Vagina (tissue), 2 donors: Measurements from ENCODE around the gene SIK2. TPM values are rescaled to one million over a fixed set of nuclear protein-coding genes. Genes with fewer than 3 reads are reported as not detected.

ENCODE experiments used
- DNase-seq, 2 donors: peaks; one replicate each; pipeline ENCODE4 v3.0.0-alpha.2; 2017; ENCODE audit errors: extremely low spot score in 2 of 2
- H3K27ac ChIP-seq: fragments of 200-600 bp; sonication (generic); one replicate; pipeline ENCODE4 v1.5.1; 2019
- H3K27me3 ChIP-seq: fragments of 200-600 bp; sonication (generic); one replicate; pipeline ENCODE4 v1.5.1; 2019
- H3K36me3 ChIP-seq, 2 donors: fragments of 200-600 bp; sonication (generic); one replicate each; pipeline ENCODE4 v1.5.1; 2017 to 2019
- H3K4me1 ChIP-seq: fragments of 200-600 bp; sonication (generic); one replicate; pipeline ENCODE4 v1.5.1; 2019
- H3K4me3 ChIP-seq, 2 donors: fragments of 200-600 bp; sonication (generic); 1 replicate in 1 of 2; 2 replicates in 1 of 2; pipeline ENCODE4 v1.5.1; 2016 to 2019
- H3K9me3 ChIP-seq: fragments of 200-600 bp; sonication (generic); one replicate; pipeline ENCODE4 v1.5.1; 2019
- POLR2A ChIP-seq, 2 donors: fragments of 450-650 bp; IDR thresholded peaks; one replicate each; pipeline ENCODE4 v1.6.1; 2017; ENCODE audit warnings: antibody characterized with exemption in 2 of 2, mild to moderate bottlenecking in 2 of 2, moderate library complexity in 2 of 2
- POLR2AphosphoS5 ChIP-seq, 2 donors: sonication (generic); formaldehyde crosslinking; IDR thresholded peaks; one replicate each; pipeline ENCODE4 v1.9.0; 2017; ENCODE audit warnings: antibody characterized with exemption in 2 of 2, mild to moderate bottlenecking in 2 of 2, low read depth in 1 of 2; ENCODE audit not compliant: insufficient read depth in 1 of 2
- intact Hi-C: fragments of 100-400 bp; cut with DNase I; formaldehyde crosslinking; loops from one replicate; pipeline ENCODE4 v1.15.1; 2023
- total RNA-seq: library from RNA; depleted of rRNA; stranded (reverse); fragments of >200 nt; gene quantifications from one replicate; pipeline ENCODE4 v1.2.3, GENCODE V29; 2016
- TF ChIP-seq, protein P1 (sequence below), 3 experiments: fragments of 450-650 bp in 2 of 3; fragments of 200-600 bp in 1 of 3; sonication (generic) in 1 of 3; IDR thresholded peaks; one replicate each; pipeline ENCODE4 v1.5.1; 2017 to 2019; ENCODE audit warnings: antibody characterized with exemption in 3 of 3, mild to moderate bottlenecking in 2 of 3, moderate library complexity in 2 of 3

SIK2 gene
- total RNA-seq, 1 donor from 2014 or later: 16.7 TPM

DNA sequence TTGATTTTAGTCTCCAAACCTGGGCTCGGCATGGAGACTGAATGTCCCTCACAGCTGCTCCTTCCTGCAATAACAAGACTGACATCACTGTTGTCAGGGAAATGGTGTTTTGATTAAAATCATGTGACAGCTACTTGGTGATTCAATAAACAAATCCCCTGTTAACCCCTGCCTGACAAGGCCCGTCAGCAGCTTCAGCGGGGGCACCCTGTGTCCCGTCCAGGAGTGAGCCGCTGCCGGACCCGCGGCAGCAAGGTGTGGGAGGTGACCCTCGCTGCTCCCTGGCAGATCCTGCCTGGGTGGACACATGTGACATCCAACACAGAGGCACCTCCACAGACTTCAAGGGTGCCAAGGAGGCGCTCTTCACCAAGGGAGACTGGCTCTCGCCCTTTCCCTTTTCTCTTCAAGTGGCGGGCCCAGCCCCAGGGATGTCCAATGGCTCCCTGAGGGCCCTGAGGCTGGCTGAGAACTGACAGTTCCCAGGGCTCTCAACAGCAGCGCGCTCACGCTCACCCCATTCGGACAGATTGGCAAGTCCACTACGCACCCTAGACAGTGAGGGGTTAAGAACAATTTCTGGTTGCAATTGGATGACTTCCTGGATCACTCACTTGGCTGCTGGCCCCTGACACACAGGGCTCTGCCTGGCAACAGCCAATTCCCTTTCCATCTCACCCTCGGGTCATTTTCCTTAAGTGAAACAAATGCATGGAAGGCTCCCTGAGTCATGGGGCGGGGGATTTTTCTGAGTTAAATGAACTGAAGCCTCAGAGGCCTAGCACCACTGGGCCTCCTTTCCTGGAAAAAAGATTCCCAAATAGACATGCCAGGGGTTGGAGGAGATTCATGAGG, 133.2 kb downstream of the SIK2 start:
- Histone ChIP-seq H3K9me3 (no peaks in the 10 kb centered on the region), H3K36me3 (peaks cover 0 to 5% of the 10 kb centered on the region in 2 donors), H3K27me3 (no peaks in the 10 kb centered on the region), H3K4me3 (peak overlapping the region; percentile 37 to 42), H3K4me1 (peaks cover 65% of the 10 kb centered on the region), H3K27ac (peak overlapping the region; percentile 95)
- peak; percentile 86 to 96 for TF ChIP-seq POLR2AphosphoS5 (IDR thresholded peaks at IDR 0.05; ENCODE audit: insufficient read depth in 1 of 2, low read depth in 1 of 2)
- peak in 1 of 2 donors; percentile 47 for TF ChIP-seq POLR2A (IDR thresholded peaks at IDR 0.05)
- TF ChIP-seq, protein P1, sequence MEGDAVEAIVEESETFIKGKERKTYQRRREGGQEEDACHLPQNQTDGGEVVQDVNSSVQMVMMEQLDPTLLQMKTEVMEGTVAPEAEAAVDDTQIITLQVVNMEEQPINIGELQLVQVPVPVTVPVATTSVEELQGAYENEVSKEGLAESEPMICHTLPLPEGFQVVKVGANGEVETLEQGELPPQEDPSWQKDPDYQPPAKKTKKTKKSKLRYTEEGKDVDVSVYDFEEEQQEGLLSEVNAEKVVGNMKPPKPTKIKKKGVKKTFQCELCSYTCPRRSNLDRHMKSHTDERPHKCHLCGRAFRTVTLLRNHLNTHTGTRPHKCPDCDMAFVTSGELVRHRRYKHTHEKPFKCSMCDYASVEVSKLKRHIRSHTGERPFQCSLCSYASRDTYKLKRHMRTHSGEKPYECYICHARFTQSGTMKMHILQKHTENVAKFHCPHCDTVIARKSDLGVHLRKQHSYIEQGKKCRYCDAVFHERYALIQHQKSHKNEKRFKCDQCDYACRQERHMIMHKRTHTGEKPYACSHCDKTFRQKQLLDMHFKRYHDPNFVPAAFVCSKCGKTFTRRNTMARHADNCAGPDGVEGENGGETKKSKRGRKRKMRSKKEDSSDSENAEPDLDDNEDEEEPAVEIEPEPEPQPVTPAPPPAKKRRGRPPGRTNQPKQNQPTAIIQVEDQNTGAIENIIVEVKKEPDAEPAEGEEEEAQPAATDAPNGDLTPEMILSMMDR (IDR thresholded peaks at IDR 0.05): no peak
- intact Hi-C loops: loop anchor here (2.0 kb wide), 1 partner anchor 133 kb away; the partner anchor contains the start of gene SIK2
- DNase-seq: peak in 1 of 2 donors; percentile 96

DNA sequence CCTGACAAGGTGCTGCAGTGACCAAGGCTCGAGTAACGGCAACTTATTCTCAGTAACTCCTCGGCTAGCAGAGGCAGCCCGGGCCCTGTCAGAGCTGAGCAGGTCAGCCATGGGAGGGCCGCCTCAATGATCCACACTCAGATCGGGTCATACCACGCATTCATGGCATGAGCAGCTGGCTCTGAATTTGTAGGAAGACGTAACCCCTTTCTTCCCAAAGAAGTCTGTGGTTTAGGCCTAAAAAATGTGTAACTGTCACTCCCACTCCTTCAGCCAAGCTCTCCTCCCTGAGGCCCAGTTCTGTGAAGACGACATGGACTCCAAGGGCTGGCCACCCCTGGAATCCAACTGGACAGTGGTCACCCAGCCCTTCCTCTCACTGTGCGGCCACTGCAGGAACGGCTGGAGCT, 133.9 kb downstream of the SIK2 start:
- Histone ChIP-seq H3K9me3 (no peaks in the 10 kb centered on the region), H3K4me1 (peaks cover 58% of the 10 kb centered on the region), H3K27me3 (no peaks in the 10 kb centered on the region), H3K4me3 (peak overlapping the region in 1 of 2 donors; percentile 42), H3K36me3 (peaks cover 0 to 12% of the 10 kb centered on the region in 2 donors), H3K27ac (peak overlapping the region; percentile 95)
- intact Hi-C loops: no loop called here
- DNase-seq: no peak
- TF ChIP-seq POLR2A (IDR thresholded peaks at IDR 0.05): no peak
- TF ChIP-seq POLR2AphosphoS5 (IDR thresholded peaks at IDR 0.05; ENCODE audit: insufficient read depth in 1 of 2, low read depth in 1 of 2): no peak
- TF ChIP-seq, protein P1 (IDR thresholded peaks at IDR 0.05): no peak

DNA sequence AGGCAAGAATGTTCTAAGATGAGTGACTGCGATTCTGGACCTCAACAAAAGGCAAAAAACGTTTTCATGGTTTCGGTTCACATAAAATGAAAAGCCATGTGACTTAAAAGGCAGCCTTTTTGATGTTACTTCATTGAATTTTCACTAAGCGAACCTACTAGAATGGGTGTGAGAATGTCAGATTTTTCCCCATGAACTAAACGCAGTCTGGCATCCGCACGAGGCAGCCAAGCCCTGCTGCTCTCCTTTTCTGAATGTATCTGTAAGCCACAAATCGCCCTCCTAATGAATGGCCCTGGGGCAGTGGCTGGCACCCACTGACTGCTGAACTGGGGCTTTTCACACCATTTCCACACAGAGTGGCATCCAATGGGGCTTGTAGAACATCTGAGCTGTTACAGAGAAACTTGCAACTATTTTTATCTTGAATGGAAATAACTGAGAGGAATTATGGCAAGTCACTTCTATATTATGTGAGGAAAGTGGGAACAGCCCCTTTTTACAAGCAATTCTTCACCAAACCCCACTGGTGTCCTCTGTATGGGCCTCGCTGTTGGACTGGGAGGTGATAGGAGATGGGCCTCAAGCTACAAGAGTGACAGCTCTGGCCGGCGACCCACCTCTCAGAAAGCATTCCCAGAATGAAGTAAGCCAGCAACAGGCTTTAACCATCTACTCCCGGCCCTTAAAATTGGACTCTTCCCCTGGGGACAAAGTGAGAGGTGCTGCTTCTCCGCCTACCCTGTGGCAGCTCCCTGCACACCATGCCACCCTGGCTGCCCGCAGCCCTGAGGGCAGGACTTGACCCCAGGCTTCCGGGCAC, 134.6 kb downstream of the SIK2 start:
- intact Hi-C loops: no loop called here

DNA sequence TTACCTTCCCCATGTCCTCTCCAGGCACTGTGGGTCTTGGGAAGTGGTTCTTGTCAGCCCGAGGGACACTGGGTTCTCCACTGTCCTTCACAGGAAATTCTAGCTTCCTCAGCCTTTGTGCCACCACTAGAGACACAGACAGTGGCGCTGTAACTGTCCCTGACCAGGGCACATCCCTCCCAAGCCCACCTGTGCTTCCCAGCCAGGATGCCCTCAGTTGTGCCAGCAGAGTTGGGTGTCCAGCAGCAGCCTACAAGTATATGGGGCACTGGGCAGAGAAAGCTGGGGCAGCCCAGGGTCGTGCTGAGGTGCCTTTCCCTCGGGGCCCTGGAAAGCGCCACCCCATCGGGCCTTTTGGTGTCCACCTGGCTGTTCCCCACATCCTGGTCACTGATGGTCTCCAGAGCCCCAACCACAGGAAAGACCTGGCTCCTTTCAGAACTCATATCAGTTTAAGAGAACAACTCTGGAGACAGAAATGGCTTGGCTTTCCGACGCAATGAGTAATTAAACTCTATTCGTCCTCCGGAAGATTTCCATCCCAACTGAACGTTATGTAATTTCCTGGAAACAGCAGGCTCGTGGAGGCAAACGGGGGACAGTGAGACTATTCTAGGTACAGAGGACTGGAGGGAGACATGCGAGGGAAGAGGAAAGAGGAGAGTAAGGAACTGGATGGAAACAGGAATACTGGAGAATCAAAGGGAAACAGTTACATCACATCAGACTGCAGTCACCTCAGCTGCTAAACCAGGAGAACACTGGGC, 135.4 kb downstream of the SIK2 start:
- H3K9me3 ChIP-seq: no peaks in the 10 kb centered on the region
- intact Hi-C loops: no loop called here
- DNase-seq: no peak
- H3K4me1 ChIP-seq: peaks cover 43% of the 10 kb centered on the region
- H3K27ac ChIP-seq: peak overlapping the region; percentile 95
- peak in 1 of 2 donors; percentile 44 for TF ChIP-seq POLR2AphosphoS5 (IDR thresholded peaks at IDR 0.05; ENCODE audit: insufficient read depth in 1 of 2, low read depth in 1 of 2)
- TF ChIP-seq POLR2A (IDR thresholded peaks at IDR 0.05): no peak
- TF ChIP-seq, protein P1 (IDR thresholded peaks at IDR 0.05): no peak
- H3K4me3 ChIP-seq: peak overlapping the region in 1 of 2 donors; percentile 3
- peaks cover 0 to 23% of the 10 kb centered on the region in 2 donors for H3K36me3 ChIP-seq
- H3K27me3 ChIP-seq: no peaks in the 10 kb centered on the region

More for the DNA sequence above, 134.6 kb downstream of the SIK2 start:
- H3K9me3 ChIP-seq: no peaks in the 10 kb centered on the region
- peaks cover 51% of the 10 kb centered on the region for H3K4me1 ChIP-seq
- no peak for DNase-seq
- TF ChIP-seq, protein P1 (IDR thresholded peaks at IDR 0.05): no peak
- TF ChIP-seq POLR2A (IDR thresholded peaks at IDR 0.05): no peak
- no peak for TF ChIP-seq POLR2AphosphoS5 (IDR thresholded peaks at IDR 0.05; ENCODE audit: insufficient read depth in 1 of 2, low read depth in 1 of 2)
- H3K27me3 ChIP-seq: no peaks in the 10 kb centered on the region
- H3K4me3 ChIP-seq: no peak overlapping the region
- peaks cover 0 to 18% of the 10 kb centered on the region in 2 donors for H3K36me3 ChIP-seq
- peak overlapping the region; percentile 95 for H3K27ac ChIP-seq
